Mucosa of rectum (tissue), 2 donors: ENCODE measurements around the gene BRD9.
"Not testable (repeated sequence)": the region's sequence is repeated elsewhere in the genome, so short reads cannot be mapped to it uniquely, and the experiment has no call there.

ENCODE experiments used
- H3K27ac ChIP-seq, 2 donors: one replicate each; pipeline ENCODE4 v1.7.0; 2013; ENCODE audit warnings: inconsistent platforms in 2 of 2, low read depth in 2 of 2, low read length in 2 of 2
- H3K27me3 ChIP-seq, 2 donors: one replicate each; pipeline ENCODE4 v1.7.0; 2013; ENCODE audit warnings: low read length in 2 of 2; ENCODE audit not compliant: control insufficient read depth in 2 of 2, insufficient read depth in 2 of 2
- H3K36me3 ChIP-seq, 2 donors: one replicate each; pipeline ENCODE4 v1.7.0; 2013; ENCODE audit warnings: low read length in 2 of 2; ENCODE audit not compliant: control insufficient read depth in 2 of 2, insufficient read depth in 2 of 2
- H3K4me1 ChIP-seq, 2 donors: one replicate each; pipeline ENCODE4 v1.7.0; 2013; ENCODE audit warnings: low read length in 2 of 2, mild to moderate bottlenecking in 1 of 2; ENCODE audit not compliant: control insufficient read depth in 2 of 2, insufficient read depth in 2 of 2
- H3K4me3 ChIP-seq, 2 donors: one replicate each; pipeline ENCODE4 v1.7.0; 2013; ENCODE audit warnings: low read length in 2 of 2
- H3K9ac ChIP-seq, 2 donors: one replicate each; pipeline ENCODE4 v1.7.0; 2013; ENCODE audit warnings: low read length in 2 of 2, low read depth in 1 of 2, mild to moderate bottlenecking in 1 of 2
- H3K9me3 ChIP-seq, 2 donors: one replicate each; pipeline ENCODE4 v1.7.0; 2013; ENCODE audit warnings: low read length in 2 of 2; ENCODE audit not compliant: control insufficient read depth in 2 of 2
- donor health status: healthy.
- donor health status: Normal muscosa, but diverticular disease.

Gene BRD9

GRCh38 chr5:932628-933250 is 40.1 kb upstream of the BRD9 start:
- Histone ChIP-seq H3K27ac (peak overlapping the region in 1 of 2 donors; percentile 18), H3K9ac (no peak overlapping the region), H3K9me3 (no peaks in the 10 kb centered on the region), H3K27me3 (no peaks in the 10 kb centered on the region), H3K4me3 (no peak overlapping the region), H3K36me3 (no peaks in the 10 kb centered on the region), H3K4me1 (peaks cover 0 to 6% of the 10 kb centered on the region in 2 donors)

- no peaks in the 10 kb centered on the region for H3K9me3 ChIP-seq
- H3K27me3 ChIP-seq, result peaks cover 0 to 2% of the 10 kb centered on the region in 2 donors
- H3K4me1 ChIP-seq, result peaks cover 0 to 6% of the 10 kb centered on the region in 2 donors
- H3K36me3 ChIP-seq, result no peaks in the 10 kb centered on the region
- no peak overlapping the region for H3K9ac ChIP-seq
- H3K4me3 ChIP-seq, result no peak overlapping the region
- peak overlapping the region in 1 of 2 donors; percentile 18 for H3K27ac ChIP-seq
These were observed 39.6 kb upstream of the BRD9 start for GRCh38 chr5:932151-932627.

GRCh38 chr5:931570-932145 is 39.1 kb upstream of the BRD9 start:
- no peaks in the 10 kb centered on the region for H3K9me3 ChIP-seq
- H3K27ac ChIP-seq, result no peak overlapping the region
- no peak overlapping the region for H3K9ac ChIP-seq
- H3K4me3 ChIP-seq, result no peak overlapping the region
- peaks cover 0 to 3% of the 10 kb centered on the region in 2 donors for H3K27me3 ChIP-seq
- peaks cover under 1 to 9% of the 10 kb centered on the region in 2 donors for H3K4me1 ChIP-seq
- no peaks in the 10 kb centered on the region for H3K36me3 ChIP-seq

GRCh38 chr5:930866-931265 is 38.3 kb upstream of the BRD9 start:
- peaks cover 2 to 11% of the 10 kb centered on the region in 2 donors for H3K4me1 ChIP-seq
- H3K4me3 ChIP-seq, result no peak overlapping the region
- no peak overlapping the region for H3K9ac ChIP-seq
- H3K27ac ChIP-seq, result no peak overlapping the region
- H3K27me3 ChIP-seq, result peaks cover 3 to 8% of the 10 kb centered on the region in 2 donors
- no peaks in the 10 kb centered on the region for H3K36me3 ChIP-seq
- no peaks in the 10 kb centered on the region for H3K9me3 ChIP-seq

GRCh38 chr5:929596-929995 is 37.0 kb upstream of the BRD9 start:
- Histone ChIP-seq H3K27ac (no peak overlapping the region), H3K9me3 (no peaks in the 10 kb centered on the region), H3K4me3 (no peak overlapping the region), H3K36me3 (no peaks in the 10 kb centered on the region), H3K4me1 (peaks cover 2 to 11% of the 10 kb centered on the region in 2 donors), H3K9ac (no peak overlapping the region), H3K27me3 (peaks cover 6 to 8% of the 10 kb centered on the region in 2 donors)

GRCh38 chr5:929182-929581 is 36.6 kb upstream of the BRD9 start:
- H3K9me3 ChIP-seq, H3K36me3 ChIP-seq, H3K4me3 ChIP-seq, H3K9ac ChIP-seq, H3K27ac ChIP-seq, H3K27me3 ChIP-seq: not testable (repeated sequence)
- peaks cover 2 to 11% of the 10 kb centered on the region in 2 donors for H3K4me1 ChIP-seq

GRCh38 chr5:927172-928015 is 34.8 kb upstream of the BRD9 start:
- no peaks in the 10 kb centered on the region for H3K36me3 ChIP-seq
- no peak overlapping the region for H3K4me3 ChIP-seq
- H3K4me1 ChIP-seq, result peaks cover 2 to 11% of the 10 kb centered on the region in 2 donors
- no peaks in the 10 kb centered on the region for H3K9me3 ChIP-seq
- H3K27ac ChIP-seq, result no peak overlapping the region
- H3K27me3 ChIP-seq, result peaks cover 6 to 8% of the 10 kb centered on the region in 2 donors
- no peak overlapping the region for H3K9ac ChIP-seq

- H3K4me1 ChIP-seq, result peaks cover 2 to 11% of the 10 kb centered on the region in 2 donors
- H3K27ac ChIP-seq, result no peak overlapping the region
- no peaks in the 10 kb centered on the region for H3K36me3 ChIP-seq
- H3K9ac ChIP-seq, result no peak overlapping the region
- peaks cover 6 to 8% of the 10 kb centered on the region in 2 donors for H3K27me3 ChIP-seq
- H3K9me3 ChIP-seq, result no peaks in the 10 kb centered on the region
- peak overlapping the region; percentile 31 to 44 for H3K4me3 ChIP-seq
These were observed 34.0 kb upstream of the BRD9 start for GRCh38 chr5:926417-927171.

GRCh38 chr5:923281-923873 is 30.8 kb upstream of the BRD9 start:
- H3K27me3 ChIP-seq, result peaks cover 6 to 8% of the 10 kb centered on the region in 2 donors
- H3K9ac ChIP-seq, result no peak overlapping the region
- peaks cover 2 to 5% of the 10 kb centered on the region in 2 donors for H3K4me1 ChIP-seq
- H3K9me3 ChIP-seq, result no peaks in the 10 kb centered on the region
- H3K27ac ChIP-seq, result no peak overlapping the region
- no peaks in the 10 kb centered on the region for H3K36me3 ChIP-seq
- no peak overlapping the region for H3K4me3 ChIP-seq
